AG09319 (cell line): Measurements from ENCODE around the gene MCAM.

Source experiments
- DNase-seq: peaks from one replicate; pipeline ENCODE4 v3.0.0-alpha.2; 2010; ENCODE audit warnings: low read depth; ENCODE audit errors: extremely low read depth
- CTCF ChIP-seq: IDR thresholded peaks from 2 replicates; pipeline ENCODE4 v1.5.1; 2011; ENCODE audit warnings: low read depth, mild to moderate bottlenecking, inconsistent platforms, low read length, moderate library complexity

The MCAM gene

GRCh38 chr11:119322921-119323531 is 6.1 kb upstream of the MCAM start:
- no peak for TF ChIP-seq CTCF
- no peak for DNase-seq

GRCh38 chr11:119322360-119322739 is 5.4 kb upstream of the MCAM start:
- DNase-seq = no peak
- TF ChIP-seq CTCF = no peak

GRCh38 chr11:119320776-119321524 is 4.0 kb upstream of the MCAM start:
- DNase-seq = no peak
- TF ChIP-seq CTCF = no peak; the same call in 1 of the 2 replicates

GRCh38 chr11:119320240-119320775 is 3.4 kb upstream of the MCAM start:
- no peak for DNase-seq

DNA sequence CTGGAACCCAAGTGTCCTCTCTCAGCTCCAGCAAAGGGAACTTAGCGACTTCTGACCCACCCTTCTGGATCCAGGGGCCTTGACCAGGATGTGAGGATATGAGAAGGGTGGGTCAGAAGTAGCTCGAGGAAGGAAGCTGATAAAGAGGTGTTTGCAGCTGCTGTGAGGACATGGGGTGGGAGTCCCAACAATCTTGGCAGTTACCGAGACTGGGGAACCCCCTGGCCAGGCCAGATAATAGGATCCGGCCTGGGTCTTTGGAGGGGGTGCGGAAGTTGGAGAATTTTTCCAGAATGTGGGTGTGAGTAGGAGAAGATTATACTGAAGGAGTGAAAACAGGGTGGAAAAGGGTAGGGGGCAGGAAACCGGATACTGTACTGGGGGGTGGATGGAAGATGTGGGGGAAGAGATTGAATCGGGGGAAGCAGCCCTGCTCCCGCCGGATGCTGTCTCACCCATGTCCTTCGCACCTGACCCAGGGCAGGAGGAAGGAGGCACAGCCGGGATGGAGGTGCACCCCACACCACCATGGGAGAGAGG is 2.8 kb upstream of the MCAM start:
- DNase-seq = no peak
- no peak for TF ChIP-seq CTCF

More at GRCh38 chr11:119320240-119320775, 3.4 kb upstream of the MCAM start:
- TF ChIP-seq CTCF = no peak

DNA sequence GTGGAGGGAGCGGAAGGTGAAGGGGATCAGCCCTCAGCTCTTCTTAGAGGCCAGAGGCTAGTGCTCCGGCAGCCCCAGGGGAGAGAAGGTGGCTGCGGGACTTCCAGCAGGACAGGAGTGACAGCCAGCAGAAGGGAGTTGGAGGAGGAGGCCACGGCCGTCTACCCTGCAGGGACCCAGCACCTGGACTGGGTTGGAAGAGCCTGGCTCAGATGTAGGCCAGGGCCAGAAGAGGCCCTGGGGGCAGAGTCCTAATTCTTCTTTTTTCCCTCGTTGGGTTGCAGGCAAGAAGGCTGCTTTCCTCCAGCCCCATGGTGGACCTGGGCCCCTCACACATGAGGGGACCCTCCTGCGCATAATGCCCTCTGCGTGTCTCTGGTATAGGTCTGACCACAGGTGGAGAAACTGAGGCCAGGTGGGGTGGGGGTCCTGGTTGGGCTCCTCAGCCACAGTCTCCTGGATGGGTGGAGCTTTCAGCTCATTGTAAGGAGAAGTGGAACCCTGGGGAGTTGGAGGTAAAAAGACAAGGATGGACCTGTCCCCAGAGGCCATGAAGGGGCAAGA is 2.3 kb upstream of the MCAM start:
- DNase-seq = no peak
- no peak for TF ChIP-seq CTCF
